Effector memory CD8-positive, alpha-beta T cell (primary cell): ENCODE data around the gene HSD17B8.

Source experiments
- ATAC-seq: fragments of 150-1000 bp; cut with Tn5 transposase; replicated peaks from 2 replicates; pipeline ENCODE4 v1.10.0; 2021; ENCODE audit warnings: mild to moderate bottlenecking, moderate library complexity
- DNase-seq, 3 experiments: peaks; one replicate each; pipeline ENCODE4 v3.0.0; 2021
- H3K27ac Mint-ChIP-seq, 2 donors: one replicate each; pipeline ENCODE4 v1.8.0; 2022; ENCODE audit warnings: mild to moderate bottlenecking in 2 of 2, mixed read lengths in 2 of 2, moderate library complexity in 2 of 2
- H3K27me3 Mint-ChIP-seq, 2 donors: one replicate each; pipeline ENCODE4 v1.8.0; 2022; ENCODE audit warnings: mixed read lengths in 2 of 2
- H3K36me3 Mint-ChIP-seq: one replicate; pipeline ENCODE4 v1.8.0; 2022; ENCODE audit warnings: mild to moderate bottlenecking, moderate library complexity, mixed read lengths; ENCODE audit not compliant: insufficient read depth
- H3K4me1 Mint-ChIP-seq, 2 donors: one replicate each; pipeline ENCODE4 v1.8.0; 2022; ENCODE audit warnings: low read depth in 2 of 2, mixed read lengths in 2 of 2
- H3K4me3 Mint-ChIP-seq, 2 donors: one replicate each; pipeline ENCODE4 v1.8.0; 2022; ENCODE audit warnings: mild to moderate bottlenecking in 2 of 2, mixed read lengths in 2 of 2, moderate library complexity in 2 of 2
- H3K9me3 Mint-ChIP-seq, 2 donors: one replicate each; pipeline ENCODE4 v1.8.0; 2022; ENCODE audit warnings: mixed read lengths in 2 of 2
- total RNA-seq, 9 experiments: gene quantifications; one replicate each; lab custom pipeline; 2026; lab: John Stamatoyannopoulos, UW

The HSD17B8 gene
- 3.4 to 20.7 (median 13.7) reads per million in 9 experiments for total RNA-seq

GRCh38 chr6:33204415-33205190 is at the start of gene HSD17B8:
Gene HSD17B8 (plus strand): TSS chr6:33204655. CDS start chr6:33204669, 14 bp downstream.
- ATAC-seq (peak; percentile 58), DNase-seq (peak; percentile 78 to 87 (median 84))
- Mint-ChIP-seq H3K4me1 (peaks cover 59% of the 10 kb centered on the region in 2 donors), H3K27ac (peak within 1 kb of the TSS; percentile 57 to 81), H3K27me3 (no peaks in the 10 kb centered on the region), H3K36me3 (peaks cover 44% of the 10 kb centered on the region), H3K9me3 (no peaks in the 10 kb centered on the region), H3K4me3 (peak within 1 kb of the TSS; percentile 88 to 92)

- H3K27me3 Mint-ChIP-seq: peaks cover 16 to 17% of the 10 kb centered on the region in 2 donors
- H3K4me1 Mint-ChIP-seq: peaks cover 5 to 7% of the 10 kb centered on the region in 2 donors
- H3K27ac Mint-ChIP-seq: no peak overlapping the region
- peaks cover 5 to 11% of the 10 kb centered on the region in 2 donors for H3K9me3 Mint-ChIP-seq
- ATAC-seq: no peak
- H3K36me3 Mint-ChIP-seq: peaks cover 2% of the 10 kb centered on the region
- DNase-seq: no peak
- H3K4me3 Mint-ChIP-seq: no peak overlapping the region
Observed at GRCh38 chr6:33156561-33156960, 47.9 kb upstream of the HSD17B8 start.

GRCh38 chr6:33156964-33157363 is 47.5 kb upstream of the HSD17B8 start:
- ATAC-seq: no peak
- H3K4me3 Mint-ChIP-seq: no peak overlapping the region
- H3K9me3 Mint-ChIP-seq: peaks cover under 1 to 7% of the 10 kb centered on the region in 2 donors
- H3K36me3 Mint-ChIP-seq: no peaks in the 10 kb centered on the region
- H3K27me3 Mint-ChIP-seq: peaks cover 17 to 20% of the 10 kb centered on the region in 2 donors
- peaks cover 9 to 11% of the 10 kb centered on the region in 2 donors for H3K4me1 Mint-ChIP-seq
- DNase-seq: no peak
- no peak overlapping the region for H3K27ac Mint-ChIP-seq

- Mint-ChIP-seq H3K27ac (no peak overlapping the region), H3K36me3 (no peaks in the 10 kb centered on the region)
Observed at GRCh38 chr6:33160096-33160495, 44.4 kb upstream of the HSD17B8 start.

GRCh38 chr6:33160728-33161344 is 43.6 kb upstream of the HSD17B8 start:
- Mint-ChIP-seq H3K27ac (peak overlapping the region in 1 of 2 donors; percentile 69), H3K9me3 (no peaks in the 10 kb centered on the region), H3K4me1 (peaks cover 10 to 15% of the 10 kb centered on the region in 2 donors), H3K27me3 (peaks cover 16 to 37% of the 10 kb centered on the region in 2 donors), H3K36me3 (no peaks in the 10 kb centered on the region), H3K4me3 (peak overlapping the region; percentile 78 to 85)
- DNase-seq (no peak), ATAC-seq (no peak)

More at GRCh38 chr6:33160096-33160495, 44.4 kb upstream of the HSD17B8 start:
- ATAC-seq (no peak), DNase-seq (no peak)
- Mint-ChIP-seq H3K4me3 (no peak overlapping the region), H3K9me3 (no peaks in the 10 kb centered on the region), H3K4me1 (peaks cover 10 to 15% of the 10 kb centered on the region in 2 donors), H3K27me3 (peaks cover 13 to 31% of the 10 kb centered on the region in 2 donors)

GRCh38 chr6:33161354-33162331 is 42.8 kb upstream of the HSD17B8 start:
- Mint-ChIP-seq H3K4me1 (peaks cover 10 to 15% of the 10 kb centered on the region in 2 donors), H3K9me3 (no peaks in the 10 kb centered on the region), H3K4me3 (peak overlapping the region; percentile 78 to 85), H3K27me3 (peaks cover 18 to 46% of the 10 kb centered on the region in 2 donors), H3K27ac (peak overlapping the region in 1 of 2 donors; percentile 69), H3K36me3 (no peaks in the 10 kb centered on the region)
- DNase-seq: peak; percentile 81 to 87 (median 85)
- ATAC-seq: peak; percentile 98

GRCh38 chr6:33163540-33163939 is 40.9 kb upstream of the HSD17B8 start:
- H3K4me1 Mint-ChIP-seq: peaks cover 10 to 15% of the 10 kb centered on the region in 2 donors
- no peak overlapping the region for H3K27ac Mint-ChIP-seq

GRCh38 chr6:33164176-33164575 is 40.3 kb upstream of the HSD17B8 start:
- peak overlapping the region; percentile 9 to 26 for H3K4me3 Mint-ChIP-seq
- H3K4me1 Mint-ChIP-seq: peaks cover 10 to 15% of the 10 kb centered on the region in 2 donors
- H3K27ac Mint-ChIP-seq: no peak overlapping the region
- ATAC-seq (no peak), DNase-seq (no peak)
- H3K27me3 Mint-ChIP-seq: peaks cover 12 to 63% of the 10 kb centered on the region in 2 donors
- no peaks in the 10 kb centered on the region for H3K36me3 Mint-ChIP-seq
- no peaks in the 10 kb centered on the region for H3K9me3 Mint-ChIP-seq

More at GRCh38 chr6:33163540-33163939, 40.9 kb upstream of the HSD17B8 start:
- Mint-ChIP-seq H3K9me3 (no peaks in the 10 kb centered on the region), H3K27me3 (peaks cover 16 to 56% of the 10 kb centered on the region in 2 donors), H3K36me3 (no peaks in the 10 kb centered on the region), H3K4me3 (no peak overlapping the region)
- no peak for DNase-seq
- ATAC-seq: no peak

- DNase-seq (no peak), ATAC-seq (no peak)
- H3K27ac Mint-ChIP-seq: no peak overlapping the region
- peaks cover 10 to 15% of the 10 kb centered on the region in 2 donors for H3K4me1 Mint-ChIP-seq
- peaks cover 12 to 63% of the 10 kb centered on the region in 2 donors for H3K27me3 Mint-ChIP-seq
- no peak overlapping the region for H3K4me3 Mint-ChIP-seq
- H3K36me3 Mint-ChIP-seq: peaks cover under 1% of the 10 kb centered on the region
- H3K9me3 Mint-ChIP-seq: no peaks in the 10 kb centered on the region
Observed at GRCh38 chr6:33164665-33165373, 39.6 kb upstream of the HSD17B8 start.

- ATAC-seq: no peak
- Mint-ChIP-seq H3K9me3 (no peaks in the 10 kb centered on the region), H3K4me3 (no peak overlapping the region), H3K27me3 (peaks cover 12 to 63% of the 10 kb centered on the region in 2 donors), H3K27ac (peak overlapping the region in 1 of 2 donors; percentile 30), H3K4me1 (peaks cover 10 to 15% of the 10 kb centered on the region in 2 donors), H3K36me3 (peaks cover 2% of the 10 kb centered on the region)
- no peak for DNase-seq
Observed at GRCh38 chr6:33165581-33166258, 38.7 kb upstream of the HSD17B8 start.

- Mint-ChIP-seq H3K4me1 (peaks cover 6 to 10% of the 10 kb centered on the region in 2 donors), H3K9me3 (no peaks in the 10 kb centered on the region), H3K36me3 (peaks cover 2% of the 10 kb centered on the region), H3K27ac (peak overlapping the region in 1 of 2 donors; percentile 30), H3K27me3 (peaks cover 12 to 60% of the 10 kb centered on the region in 2 donors), H3K4me3 (no peak overlapping the region)
- ATAC-seq: no peak
- DNase-seq: no peak
Observed at GRCh38 chr6:33166363-33166762, 38.1 kb upstream of the HSD17B8 start.

GRCh38 chr6:33166811-33167210 is 37.6 kb upstream of the HSD17B8 start:
- Mint-ChIP-seq H3K4me1 (peaks cover 2 to 5% of the 10 kb centered on the region in 2 donors), H3K36me3 (peaks cover 2% of the 10 kb centered on the region), H3K9me3 (no peaks in the 10 kb centered on the region), H3K27ac (peak overlapping the region in 1 of 2 donors; percentile 30), H3K4me3 (no peak overlapping the region), H3K27me3 (peaks cover 12 to 55% of the 10 kb centered on the region in 2 donors)
- DNase-seq: no peak
- ATAC-seq: no peak
